AML-193 (cell line): ENCODE results near the gene UBE2I.

Experiments
- DNase-seq, 2 experiments: peaks; one replicate each; lab custom pipeline; 2025; lab: John Stamatoyannopoulos, UW

Gene UBE2I

DNA sequence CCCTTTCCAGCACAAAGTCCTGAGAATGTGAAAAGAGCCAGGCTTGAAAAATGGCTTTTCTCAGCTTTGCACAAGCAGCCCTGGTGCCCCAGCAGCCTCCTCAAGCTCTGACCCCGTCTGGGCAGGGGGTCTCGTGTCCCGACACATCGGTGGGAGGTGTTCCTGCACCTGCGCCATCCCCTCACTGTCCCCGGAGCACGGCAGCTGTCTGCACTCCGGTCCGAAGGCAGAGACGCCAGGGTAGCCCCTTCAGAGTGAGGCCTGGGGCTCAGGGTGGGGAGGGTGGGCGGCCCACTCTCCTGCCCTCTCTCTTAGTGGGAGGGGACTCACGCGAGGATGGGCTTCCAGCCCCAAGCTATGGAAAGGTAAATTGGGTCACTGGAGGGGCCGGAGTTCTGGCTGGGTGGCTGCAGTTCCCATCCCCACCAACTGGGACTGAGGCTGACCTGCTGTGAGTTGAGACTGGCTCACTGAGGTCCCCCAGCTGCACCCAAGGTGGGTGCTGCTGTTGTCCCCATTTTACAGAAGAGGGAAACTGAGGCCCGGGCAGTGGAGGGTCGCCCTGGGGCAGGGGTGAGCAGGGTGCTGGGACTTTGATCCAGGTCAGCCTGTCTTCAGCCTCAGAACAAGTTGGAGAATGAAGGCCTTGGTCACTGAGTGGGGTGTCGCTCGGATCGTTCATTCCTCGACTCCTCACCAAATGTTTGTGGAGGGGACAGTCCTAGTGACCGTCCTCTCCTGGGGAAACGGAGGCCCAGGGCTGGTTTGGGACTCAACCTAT is 21.7 kb downstream of the UBE2I start:
- no peak for DNase-seq

DNA sequence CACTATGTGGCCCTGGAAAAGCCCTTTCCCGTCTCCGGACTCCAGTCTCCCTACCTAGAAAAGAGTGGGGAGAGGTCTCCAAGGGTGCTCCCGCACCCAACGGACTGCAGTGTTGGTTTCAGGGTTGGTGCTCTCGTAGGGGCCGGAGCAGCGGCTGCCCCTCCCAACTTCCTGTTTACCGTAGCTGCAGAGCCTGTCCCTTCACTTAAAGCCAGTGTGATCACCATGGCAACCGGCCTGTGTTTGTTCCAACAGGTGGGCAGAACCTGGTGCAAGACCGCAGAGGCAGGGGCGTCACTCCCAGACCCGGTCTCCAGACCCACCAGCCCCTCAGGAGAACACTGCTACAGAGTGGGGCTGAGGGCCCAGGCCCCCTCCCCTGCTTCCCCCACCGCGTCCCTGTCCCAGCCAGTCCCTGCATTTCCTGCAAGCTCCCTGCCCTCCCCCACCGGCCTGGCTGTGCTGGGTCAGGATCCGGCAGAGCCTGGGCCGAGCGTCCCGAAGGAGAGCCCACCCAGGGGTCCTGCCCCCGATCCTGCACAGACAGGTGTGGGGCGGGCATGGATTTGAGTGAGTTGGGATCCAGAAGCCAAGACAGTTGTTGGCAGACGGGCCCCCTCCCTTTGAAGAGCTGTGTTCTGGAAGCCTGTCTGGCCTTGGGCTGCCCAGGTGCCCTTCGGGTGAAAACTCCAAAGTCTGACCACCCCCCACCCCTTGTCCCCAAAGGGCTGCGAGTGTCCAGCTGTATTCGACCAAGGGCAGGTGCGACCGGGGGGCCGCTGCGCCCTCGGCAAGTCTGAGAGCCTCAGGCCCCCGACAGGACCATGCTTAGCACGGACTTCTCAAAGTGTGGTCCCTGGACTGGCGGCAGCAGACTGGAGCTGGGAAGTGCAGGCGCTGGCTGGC is 22.5 kb downstream of the UBE2I start:
- DNase-seq = peak in 1 of 2 experiments; percentile 25

DNA sequence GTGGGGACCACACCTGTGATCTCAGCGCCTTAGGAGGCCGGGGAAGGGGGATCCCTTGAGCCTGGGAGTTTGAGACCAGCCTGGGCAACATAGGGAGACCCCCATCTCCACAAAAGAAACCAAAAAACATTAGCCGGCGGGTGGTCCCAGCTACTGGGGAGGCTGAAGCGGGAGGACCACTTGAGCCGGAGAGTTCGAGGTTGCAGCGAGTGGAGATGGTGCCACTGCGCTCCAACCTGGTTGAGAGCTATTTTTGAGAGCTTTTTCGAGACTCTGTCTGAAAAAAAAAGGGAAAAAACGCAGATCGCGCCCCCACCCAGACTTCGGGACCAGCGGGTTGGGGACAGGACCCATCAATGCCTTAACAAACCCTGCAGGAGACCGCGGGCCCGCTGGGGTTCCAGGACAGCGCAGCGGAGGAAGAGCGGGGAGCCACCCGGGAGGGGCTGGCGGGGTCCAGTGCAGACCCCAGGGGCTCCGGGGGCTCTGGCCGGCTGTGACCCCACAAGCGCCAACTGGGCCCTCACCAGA is 23.2 kb downstream of the UBE2I start:
- DNase-seq = no peak

DNA sequence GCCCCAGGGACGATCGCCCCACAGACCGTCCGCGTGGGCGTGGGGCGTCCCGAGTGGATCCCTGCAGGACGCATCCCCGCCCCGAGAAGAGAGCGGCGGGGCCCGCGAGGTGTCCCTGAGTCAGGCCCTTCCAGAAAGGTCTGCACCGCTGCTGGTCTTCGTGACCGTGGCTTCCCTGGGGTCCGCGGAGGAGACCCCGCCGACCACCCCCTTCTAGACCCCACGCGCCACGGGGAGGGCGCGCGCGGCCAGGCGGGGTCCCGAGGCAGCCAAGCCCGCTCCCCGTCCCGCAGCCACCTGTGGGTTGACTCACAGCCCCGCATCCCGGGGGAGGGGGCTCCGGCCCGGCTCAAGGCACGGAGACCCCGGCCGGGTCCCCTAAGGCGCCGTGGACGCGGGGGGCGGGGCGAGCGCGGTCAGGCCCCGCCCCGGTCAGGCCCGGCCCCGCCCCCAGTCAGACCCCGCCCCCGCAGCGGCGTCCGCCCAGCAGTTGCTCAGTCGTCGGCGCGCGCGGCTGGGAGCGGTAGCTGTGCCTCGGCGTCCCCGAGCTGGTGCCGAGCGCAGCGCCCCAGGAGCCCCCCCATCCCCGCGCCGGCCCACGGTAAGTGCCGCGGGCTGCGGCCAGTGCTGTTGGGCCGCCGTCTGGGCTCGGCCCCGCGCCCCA is 23.8 kb downstream of the UBE2I start, which contains the start of gene BAIAP3:
Gene BAIAP3, plus strand, starts transcription at position 497 of the 664 bp plus-strand sequence. CDS start 4,905 bp downstream, outside the sequence.
- no peak for DNase-seq

DNA sequence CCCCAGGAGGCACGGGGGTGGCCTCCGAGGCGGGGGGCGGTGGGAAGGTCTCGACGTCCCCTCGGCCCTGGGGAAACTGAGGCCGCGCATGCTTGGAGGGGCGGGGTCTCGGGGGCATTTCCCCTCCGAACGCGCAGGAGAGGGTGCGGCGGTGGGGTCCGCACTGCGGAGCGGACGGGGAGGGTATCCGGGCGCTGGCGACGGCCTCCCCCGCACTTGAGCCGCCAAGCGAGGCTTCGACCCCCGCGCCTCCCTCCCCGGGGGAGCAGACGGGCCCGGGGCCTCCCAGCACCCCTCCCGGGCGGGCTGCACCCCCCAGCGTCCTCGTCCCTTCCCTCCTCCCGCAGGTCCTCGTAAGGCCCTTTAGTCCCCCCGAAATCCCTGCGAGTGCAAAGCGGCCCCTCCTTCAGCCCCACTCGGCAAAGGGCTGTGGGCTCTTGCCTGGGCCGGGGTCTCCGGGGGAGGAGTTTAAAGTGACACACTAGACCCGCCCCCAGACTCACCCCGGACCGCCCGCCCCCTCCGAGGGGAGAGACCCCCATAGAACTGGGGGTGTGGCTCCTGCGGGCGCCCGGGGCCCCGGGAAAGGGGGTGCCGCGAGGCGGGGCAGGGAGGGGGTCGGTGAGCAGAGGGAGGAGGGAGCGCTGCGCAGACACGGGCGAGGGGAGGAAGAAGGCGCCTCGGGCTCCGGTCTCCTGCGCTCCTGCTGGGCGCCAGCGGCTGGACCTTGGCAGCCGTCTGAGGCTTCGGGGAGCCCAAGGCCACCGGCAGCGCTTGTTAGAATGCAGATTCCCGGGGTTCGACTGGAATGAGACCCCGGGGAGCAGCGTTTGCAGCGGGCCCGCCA is 24.6 kb downstream of the UBE2I start:
- no peak for DNase-seq

DNA sequence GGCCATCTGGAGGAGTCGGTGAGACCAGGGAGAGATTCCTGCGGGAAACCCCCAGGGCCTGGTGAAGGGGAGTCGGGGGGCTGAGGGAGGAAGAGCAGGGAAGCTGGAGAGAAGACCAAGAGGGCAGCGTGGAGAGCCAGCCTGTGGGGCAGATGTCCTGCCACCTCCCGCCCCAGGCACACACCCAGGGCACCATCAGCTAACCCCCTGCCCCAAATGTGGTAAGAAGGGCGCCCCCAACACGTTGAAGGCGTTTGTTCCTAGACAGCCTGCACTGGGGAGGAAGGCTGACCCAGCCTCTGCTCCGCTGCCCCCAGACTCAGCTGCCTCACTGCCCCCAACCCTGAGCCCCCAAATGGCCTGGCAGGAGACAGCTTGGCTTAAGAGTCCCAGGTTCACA is 25.3 kb downstream of the UBE2I start:
- DNase-seq = no peak

DNA sequence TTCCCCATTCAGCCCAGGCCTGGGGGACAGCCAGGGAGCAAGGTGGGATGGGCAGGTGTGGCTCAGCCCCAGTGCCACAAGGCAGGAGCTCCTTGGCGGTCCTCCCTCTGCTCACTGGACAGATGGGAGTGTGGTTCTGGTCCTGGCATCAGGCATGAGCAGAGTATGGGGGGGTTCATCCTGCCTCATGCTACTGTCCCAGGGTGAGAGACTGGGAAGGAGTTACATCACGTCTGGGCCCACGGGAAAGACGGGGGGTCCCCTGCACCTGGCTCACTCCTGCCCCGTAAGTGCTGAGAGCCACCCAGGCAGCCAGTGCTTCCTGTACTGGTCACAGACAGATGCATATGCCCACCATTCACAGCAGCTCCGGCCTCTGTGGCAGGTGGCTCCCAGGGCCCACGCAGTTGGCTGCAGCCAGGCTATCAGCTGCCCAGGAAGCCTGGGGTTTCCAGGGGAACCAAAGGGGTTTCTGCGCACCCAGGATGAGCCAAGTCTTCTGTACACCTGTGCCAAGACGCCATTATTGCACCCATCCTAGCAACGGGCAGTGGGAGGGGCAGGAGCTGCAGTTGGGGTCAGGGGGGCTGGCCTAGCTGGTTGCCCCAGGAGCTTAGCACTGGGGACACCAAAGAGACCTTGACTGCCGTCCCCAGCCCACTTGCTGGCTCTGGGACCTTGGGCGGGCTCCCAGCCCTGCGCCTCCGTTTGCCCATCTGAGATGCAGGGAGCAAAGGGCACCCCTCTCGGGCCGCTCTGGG is 26.0 kb downstream of the UBE2I start:
- no peak for DNase-seq

DNA sequence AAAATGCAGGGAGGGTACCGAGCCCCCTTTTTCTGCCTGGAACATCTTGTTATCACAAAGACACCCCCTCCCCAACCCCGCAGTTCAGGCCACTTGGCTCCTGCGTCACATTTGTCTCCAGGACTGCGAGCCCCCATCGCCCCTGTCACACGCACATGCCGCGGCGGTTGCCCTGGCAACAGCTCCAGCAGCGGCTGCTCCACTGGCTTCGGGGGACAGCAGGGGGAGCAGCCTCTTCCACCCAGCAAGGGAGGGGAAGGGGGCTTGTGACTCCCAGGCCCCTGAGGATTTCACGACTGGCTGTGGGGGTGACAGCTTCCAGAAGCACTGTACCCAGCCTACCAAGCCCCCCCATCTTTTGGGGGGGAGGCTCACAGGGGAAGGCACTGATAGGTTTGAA is 26.6 kb downstream of the UBE2I start:
- no peak for DNase-seq

DNA sequence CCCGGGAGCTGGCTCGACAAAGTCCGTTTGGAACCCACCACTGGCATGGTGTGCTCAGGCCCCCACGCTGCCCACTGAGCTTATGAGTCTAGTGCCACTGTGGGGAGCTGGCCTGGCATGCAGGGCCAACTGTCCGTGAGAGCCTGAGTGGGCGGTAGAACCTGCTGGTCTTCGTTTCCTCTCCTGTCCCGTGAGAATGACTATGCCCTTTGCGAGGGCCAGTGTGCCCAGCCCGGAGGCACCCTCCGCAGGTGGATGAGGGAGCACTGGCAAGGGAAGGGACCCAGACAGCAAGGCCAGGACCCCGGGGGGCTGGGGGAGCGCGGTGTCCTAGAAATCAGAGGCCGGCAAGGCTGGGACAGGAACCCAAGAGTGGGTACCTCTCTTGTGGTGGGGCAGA is 27.2 kb downstream of the UBE2I start:
- DNase-seq = no peak

DNA sequence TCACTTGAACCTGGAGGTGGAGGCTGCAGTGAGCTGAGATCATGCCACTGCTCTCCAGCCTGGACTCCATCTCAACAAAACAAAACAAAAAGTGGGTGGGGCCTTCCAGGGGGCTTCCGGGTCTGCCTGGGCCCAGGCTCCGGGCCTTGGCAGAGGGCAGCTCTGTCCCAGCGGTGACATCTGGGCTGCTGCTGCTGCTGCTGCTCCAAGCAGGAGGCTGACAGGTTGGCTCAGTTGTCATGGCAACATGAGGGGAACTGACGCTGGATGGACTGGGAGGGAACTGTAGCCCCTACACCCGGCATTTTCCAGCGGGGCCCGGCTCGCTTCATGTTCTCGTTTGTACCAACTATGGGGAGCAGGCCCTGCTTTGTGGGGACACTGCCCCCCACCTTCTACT is 28.1 kb downstream of the UBE2I start:
- no peak for DNase-seq

DNA sequence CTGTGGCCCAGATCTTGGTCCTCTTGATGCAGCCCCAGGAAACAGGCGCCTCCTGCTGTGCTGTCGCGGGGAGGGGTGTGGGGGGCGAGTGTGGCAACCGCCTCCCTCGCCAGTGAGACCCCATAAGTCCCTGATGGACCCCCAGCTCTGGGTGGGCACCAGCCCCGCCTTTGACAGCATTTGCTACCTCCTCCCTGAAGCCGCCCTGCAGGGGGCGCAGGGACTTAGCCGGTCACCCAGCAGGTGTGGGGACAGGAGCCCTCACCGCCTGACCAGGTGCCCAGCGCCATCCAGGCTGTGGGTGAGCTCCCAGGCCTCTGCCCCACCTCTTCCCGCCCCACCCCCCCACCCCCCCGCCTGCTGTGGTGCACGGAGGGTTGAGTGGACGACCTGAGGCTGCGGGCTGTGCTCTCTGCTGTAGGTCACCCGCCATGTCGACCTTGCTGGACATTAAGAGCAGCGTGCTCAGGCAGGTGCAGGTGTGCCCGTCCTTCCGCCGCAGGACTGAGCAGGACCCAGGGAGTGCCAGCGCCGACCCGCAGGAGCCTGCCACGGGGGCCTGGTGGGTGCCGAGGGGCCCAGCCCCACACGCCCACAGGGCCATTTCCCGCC is 28.8 kb downstream of the UBE2I start:
- no peak for DNase-seq

DNA sequence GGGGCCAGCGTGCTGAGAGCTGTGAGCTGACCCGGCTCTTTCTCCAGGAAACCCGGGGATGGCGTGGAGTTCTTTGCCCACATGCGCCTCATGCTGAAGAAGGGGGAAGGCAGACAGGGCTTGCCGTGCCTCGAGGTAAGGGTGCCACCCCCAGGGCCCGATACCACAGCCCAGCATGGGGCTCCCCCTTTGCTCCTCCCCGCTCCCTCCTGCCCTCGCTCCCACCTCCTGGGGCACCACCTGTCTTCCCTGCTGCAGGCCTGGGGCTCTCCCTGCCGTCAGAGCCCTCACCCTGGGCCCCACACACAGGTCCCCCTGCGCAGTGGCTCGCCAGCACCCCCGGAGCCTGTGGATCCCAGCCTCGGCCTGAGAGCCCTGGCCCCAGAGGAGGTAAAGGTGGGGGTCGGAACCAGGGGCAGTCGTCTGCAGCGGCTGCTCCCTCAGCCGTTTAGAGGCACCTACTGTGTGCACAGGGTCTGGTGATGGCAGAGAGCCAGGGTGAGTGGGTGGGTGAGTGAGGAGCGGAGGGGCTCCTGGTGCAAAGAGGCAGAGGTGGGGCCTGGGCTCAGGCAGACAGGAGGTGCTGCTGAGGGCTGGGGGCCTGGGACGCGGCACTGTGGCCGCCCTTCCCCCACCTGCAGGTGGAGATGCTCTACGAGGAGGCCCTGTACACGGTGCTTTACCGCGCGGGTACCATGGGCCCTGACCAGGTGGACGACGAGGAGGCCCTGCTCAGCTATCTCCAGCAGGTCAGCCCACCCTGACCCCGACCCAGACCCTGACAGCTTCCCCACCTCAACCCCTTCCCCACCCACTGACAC is 29.6 kb downstream of the UBE2I start:
- DNase-seq = no peak

DNA sequence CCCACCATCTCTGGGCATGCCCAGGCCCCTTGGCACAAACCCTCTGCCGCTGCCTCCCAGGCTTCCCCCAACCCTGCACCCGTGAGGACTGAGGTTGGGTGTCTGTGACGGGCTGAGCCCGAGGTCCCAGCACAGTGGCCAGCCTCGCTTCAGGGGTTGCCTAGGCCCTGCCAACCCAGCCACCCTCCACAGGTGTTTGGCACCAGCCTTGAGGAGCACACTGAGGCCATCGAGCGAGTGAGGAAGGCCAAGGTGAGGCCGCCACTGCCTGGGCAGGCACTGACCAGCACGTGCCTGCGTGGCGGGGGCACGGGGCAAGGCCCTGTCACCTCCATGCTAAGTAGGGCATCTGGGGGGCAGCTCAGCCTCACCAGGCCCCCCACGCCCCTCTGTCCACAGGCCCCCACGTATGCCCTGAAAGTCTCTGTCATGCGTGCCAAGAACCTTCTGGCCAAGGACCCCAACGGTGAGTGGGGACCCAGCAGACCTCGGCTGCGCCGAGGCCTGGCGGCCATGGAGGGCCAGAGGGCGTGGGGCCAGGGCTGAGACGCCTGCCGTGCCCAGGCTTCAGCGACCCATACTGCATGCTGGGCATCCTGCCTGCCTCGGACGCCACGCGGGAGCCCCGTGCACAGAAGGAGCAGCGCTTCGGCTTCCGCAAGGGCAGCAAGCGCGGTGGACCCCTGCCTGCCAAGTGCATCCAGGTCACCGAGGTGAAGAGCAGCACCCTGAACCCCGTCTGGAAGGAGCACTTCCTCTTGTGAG is 31.5 kb downstream of the UBE2I start:
- no peak for DNase-seq

DNA sequence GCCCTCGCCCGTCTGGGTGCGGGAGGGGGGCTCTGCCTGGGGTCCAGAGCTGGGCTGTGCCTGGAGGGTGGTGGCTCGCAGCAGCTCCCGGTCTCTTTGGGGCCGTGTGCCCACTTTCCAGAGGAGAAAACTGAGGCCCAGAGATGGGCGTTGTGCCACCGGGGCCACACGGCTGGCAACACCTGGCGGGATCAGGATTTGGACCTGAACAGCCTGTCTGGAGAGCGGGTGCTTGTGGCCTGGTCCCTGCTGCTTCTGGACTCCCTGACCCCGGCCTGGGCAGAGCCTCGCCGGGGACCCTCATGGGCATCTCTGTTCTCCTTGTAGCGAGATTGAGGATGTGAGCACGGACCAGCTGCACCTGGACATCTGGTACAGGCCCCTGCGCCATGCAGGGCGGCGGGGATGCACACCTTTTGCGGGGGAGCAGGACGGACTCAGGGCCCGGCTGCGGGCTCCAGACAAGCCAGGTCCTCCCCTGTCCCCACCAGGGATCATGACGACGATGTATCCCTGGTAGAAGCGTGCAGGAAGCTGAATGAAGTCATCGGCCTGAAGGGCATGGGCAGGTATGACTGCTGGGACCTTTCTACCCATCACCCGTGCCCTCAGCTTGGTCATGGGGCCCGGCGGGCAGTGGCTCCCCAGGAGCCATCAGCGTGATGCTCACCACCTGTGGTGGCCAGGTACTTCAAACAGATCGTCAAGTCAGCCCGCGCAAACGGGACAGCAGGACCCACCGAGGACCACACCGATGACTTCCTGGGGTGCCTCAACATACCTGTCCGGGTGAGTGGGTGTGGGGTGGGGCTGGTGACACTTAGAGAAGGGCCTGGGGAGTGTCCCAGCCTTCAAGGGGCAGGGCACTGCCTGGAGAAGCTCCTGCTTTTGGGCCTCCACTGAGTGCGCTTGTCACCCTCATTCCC is 32.3 kb downstream of the UBE2I start:
- DNase-seq = no peak

DNA sequence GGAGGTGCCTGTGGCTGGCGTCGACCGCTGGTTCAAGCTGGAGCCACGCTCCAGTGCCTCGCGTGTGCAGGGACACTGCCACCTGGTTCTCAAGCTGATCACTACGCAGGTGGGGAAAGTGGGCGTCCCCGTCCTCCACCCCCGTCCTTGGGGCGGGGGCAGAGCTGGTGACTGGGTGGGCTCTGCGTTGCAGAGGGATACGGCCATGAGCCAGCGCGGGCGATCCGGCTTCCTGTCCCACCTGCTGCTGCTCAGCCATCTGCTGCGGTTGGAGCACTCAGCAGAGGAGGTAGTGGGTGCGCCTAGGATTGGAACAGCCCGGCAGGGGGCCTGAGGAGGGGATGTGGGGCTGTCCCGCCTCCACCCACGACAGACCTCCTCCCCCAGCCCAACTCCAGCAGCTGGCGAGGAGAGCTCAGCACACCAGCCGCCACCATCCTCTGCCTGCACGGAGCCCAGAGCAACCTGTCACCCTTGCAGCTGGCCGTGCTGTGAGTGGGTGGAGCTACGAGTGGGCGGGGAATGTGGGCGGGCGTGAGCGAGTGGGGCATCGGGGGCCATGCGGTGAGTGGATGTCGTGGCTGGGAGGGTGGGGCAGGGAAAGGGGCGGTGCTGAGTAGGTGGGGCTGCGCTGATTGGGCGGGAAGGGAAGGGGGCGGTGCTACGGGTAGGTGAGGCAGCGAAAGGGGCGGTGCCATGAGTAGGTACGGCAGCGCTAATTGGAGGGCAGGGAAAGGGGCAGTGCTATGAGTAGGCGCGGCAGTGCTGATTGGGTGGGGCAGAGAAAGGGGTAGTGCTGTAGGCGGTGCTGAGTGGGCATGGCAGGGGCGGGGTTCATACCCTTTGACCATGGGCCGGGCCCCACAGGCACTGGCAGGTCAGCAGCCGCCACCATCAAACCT is 33.3 kb downstream of the UBE2I start:
- peak; percentile 96 to 98 for DNase-seq
